ENCODE results near the gene FBXW9.
"Not testable (repeated sequence)": the region's sequence is repeated elsewhere in the genome, so short reads cannot be mapped to it uniquely, and the experiment has no call there.

Gene FBXW9

GRCh38 chr19:12652219-12652618 lies 44.2 kb downstream of the FBXW9 start:
- no peak for DNase-seq (ENCODE audit: low spot score)

DNA sequence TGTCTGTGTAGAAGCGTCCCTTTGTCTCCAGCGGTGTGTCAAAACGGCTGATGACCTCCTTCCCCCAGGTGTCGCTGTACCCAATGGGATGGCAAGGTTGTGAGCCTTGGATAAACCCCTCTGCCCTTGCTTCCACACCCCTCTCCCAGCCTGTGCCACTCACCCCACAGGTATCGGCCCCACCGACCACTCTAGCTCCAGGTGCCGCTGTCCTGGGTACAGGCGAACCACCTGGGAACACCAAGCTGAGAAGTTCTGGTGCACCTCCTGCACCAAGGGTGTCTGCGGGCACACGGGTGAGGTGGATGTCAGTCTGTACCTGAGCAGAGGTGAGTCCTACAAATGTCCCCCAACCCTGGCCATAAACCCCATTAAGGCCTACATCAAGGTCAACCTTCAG lies 46.5 kb downstream of the FBXW9 start:
- no peak for DNase-seq (ENCODE audit: low spot score)

DNA sequence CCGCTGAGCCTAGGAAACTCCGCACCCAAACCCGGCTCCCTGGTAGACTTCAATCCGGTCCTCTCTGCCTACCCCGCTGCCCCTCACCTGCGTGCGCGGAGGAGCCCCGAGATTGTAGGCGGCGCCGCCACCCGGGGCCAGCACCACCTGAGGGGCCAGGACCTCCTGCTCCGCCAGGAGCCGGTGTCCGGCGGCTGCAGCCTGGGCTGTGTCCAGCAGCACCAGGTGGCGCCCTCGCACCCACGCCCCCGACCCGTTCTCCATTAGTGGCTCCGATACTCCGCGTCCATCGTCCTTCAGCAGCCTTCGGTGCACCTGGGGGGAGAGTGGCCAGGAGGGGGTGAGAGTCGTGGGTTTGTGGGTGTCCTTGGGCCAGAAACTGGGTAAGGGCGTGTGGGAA lies 48.3 kb downstream of the FBXW9 start:
- DNase-seq (ENCODE audit: low spot score): no peak

DNA sequence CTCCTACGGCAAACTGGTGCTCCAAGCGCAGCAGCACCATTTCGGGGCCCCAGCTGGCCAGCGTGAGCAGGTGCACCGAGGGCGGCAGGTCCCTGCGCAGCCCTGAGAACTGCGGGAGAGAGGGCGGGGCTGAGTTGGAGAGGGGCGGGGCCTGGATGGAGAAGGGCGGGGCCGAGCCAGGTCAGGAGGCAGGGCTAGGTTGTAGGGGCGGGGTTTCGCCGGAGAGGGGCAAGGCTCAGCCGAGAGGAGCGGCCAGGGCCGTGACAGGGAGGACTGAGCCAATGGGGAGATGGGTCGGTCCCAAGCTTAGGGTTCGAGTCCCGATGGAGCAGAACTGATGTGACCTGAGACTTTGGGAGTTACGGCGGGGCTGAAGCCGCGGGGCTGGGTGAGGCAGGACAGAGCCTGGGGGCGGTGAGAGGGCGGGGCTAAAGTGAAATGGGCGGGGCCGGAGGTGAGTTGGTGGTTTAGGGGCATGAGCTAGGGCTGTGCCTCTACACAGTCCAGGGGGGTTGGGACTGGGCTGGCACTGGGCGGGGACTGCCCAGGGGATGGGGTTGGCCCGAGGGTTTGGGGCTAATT lies 48.9 kb downstream of the FBXW9 start:
- DNase-seq (ENCODE audit: low spot score): no peak

DNA sequence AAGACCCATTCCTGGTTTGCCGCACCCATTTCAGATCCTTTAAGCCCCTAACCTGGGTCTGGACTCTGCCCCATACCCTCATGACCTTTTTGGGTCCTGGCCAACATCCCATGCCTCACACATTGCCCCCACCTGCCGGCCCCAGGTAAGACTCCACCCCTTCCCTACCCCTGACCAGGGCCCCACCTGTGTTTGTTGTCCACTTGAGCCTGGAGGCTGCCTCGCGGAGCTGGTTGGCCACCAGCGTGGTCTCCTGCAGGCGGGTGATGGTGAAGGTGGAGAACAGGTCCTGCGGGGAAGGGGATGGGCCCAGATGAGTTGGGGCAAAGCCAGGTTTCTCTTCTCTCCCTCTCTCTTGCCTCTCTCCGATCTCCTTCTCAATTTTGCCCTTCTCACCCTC lies 49.4 kb downstream of the FBXW9 start:
- DNase-seq (ENCODE audit: low spot score): no peak

GRCh38 chr19:12646551-12646950 lies 49.9 kb downstream of the FBXW9 start:
- no peak for DNase-seq (ENCODE audit: low spot score)

- DNase-seq (ENCODE audit: low spot score): not testable (repeated sequence)
These were observed 52.7 kb downstream of the FBXW9 start for GRCh38 chr19:12643716-12644115.

DNA sequence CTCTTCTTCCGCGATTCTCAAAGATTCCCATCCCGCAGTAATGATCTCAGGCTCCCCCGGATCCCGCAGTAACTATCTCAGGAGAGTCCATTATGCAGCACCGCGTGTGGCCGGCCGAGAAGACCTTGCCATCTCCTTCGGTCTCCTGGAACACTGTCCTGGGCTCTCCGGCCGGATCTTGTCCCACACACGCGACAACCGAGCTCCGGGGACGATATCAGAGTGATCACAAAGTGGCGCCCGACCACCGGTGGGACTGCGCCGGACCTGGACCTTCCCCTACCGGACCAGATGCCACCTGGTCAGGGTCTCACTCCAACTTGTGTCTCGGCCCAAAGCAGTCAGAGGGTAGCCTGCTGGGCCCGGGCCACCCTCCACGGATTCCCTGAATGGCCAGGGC lies 53.9 kb downstream of the FBXW9 start:
- no peak for DNase-seq (ENCODE audit: low spot score)

DNA sequence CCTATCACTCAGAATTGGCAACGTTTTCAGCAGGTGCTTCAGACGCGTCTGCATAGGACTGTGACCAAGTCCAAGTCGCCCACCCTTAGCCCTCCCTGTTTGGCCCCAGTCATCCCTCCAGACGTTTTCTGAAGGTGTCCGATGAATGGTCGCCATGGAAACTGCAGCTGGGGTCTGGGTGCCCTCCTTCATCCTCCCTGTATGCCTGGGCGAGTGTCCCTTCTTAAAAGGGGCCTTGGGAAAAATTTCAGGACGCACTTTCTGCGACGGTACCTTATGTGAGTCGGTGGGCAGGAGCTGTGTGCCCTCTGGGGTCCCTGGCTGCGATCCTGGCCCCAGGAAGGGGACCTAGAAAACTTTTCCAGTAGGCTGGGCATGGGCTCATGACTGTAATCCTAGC lies 55.0 kb downstream of the FBXW9 start:
- no peak for DNase-seq (ENCODE audit: low spot score)

- peak; percentile 51 for DNase-seq (ENCODE audit: low spot score)
These were observed 56.4 kb downstream of the FBXW9 start for GRCh38 chr19:12639901-12640613.

Measured in HuH-7 (cell line).